ENCODE results near the gene MR1.
"Not testable (repeated sequence)": the region's sequence is repeated elsewhere in the genome, so short reads cannot be mapped to it uniquely, and the experiment has no call there.

The MR1 gene

DNA sequence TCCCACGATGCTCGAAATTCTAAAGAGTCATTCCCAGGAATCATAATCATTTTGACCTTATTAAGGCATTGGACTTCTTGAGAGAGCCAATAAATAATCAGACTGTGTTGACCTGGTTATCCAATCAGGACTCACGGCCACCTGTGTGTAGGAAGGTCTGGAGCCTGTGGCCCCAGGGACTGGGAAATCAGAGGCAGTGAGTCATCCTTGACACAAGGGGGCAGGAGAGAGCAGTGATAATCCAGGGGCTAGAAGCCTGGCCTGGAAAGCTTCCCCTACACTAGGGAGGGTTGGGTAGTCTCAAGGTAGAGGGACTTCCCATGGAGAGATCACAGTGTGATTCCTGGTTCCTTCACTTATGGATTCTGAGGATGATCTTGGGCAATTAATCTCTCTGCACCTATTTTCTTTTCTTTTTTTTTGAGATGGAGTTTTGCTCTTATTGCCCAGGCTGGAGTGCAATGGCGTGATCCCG, 4.7 kb downstream of the MR1 start:
- 0 out of 2 replicates have a peak, but pooled peaks cover 6% of the 10 kb centered on the region for H3K79me2 ChIP-seq (ENCODE audit: insufficient read depth, low read depth)
- TF ChIP-seq, protein P1, sequence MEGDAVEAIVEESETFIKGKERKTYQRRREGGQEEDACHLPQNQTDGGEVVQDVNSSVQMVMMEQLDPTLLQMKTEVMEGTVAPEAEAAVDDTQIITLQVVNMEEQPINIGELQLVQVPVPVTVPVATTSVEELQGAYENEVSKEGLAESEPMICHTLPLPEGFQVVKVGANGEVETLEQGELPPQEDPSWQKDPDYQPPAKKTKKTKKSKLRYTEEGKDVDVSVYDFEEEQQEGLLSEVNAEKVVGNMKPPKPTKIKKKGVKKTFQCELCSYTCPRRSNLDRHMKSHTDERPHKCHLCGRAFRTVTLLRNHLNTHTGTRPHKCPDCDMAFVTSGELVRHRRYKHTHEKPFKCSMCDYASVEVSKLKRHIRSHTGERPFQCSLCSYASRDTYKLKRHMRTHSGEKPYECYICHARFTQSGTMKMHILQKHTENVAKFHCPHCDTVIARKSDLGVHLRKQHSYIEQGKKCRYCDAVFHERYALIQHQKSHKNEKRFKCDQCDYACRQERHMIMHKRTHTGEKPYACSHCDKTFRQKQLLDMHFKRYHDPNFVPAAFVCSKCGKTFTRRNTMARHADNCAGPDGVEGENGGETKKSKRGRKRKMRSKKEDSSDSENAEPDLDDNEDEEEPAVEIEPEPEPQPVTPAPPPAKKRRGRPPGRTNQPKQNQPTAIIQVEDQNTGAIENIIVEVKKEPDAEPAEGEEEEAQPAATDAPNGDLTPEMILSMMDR (conservative IDR thresholded peaks at IDR 0.05; ENCODE audit: low read depth, low read length): peak; percentile 93
- H3K36me3 ChIP-seq (ENCODE audit: insufficient read depth): no peaks in the 10 kb centered on the region
- H3K4me2 ChIP-seq: no peak overlapping the region
- no peak overlapping the region for H3K4me3 ChIP-seq (IDR thresholded peaks at IDR 0.05; ENCODE audit: insufficient read depth, low read depth, low read length)
- no peaks in the 10 kb centered on the region for H3K27me3 ChIP-seq (ENCODE audit: insufficient read depth, low read depth)
- H2AFZ ChIP-seq (ENCODE audit: low read depth): no peak overlapping the region
- no peak overlapping the region for H3K9ac ChIP-seq
- H3K27ac ChIP-seq: no peak overlapping the region
- H4K20me1 ChIP-seq (ENCODE audit: insufficient read depth): no peaks in the 10 kb centered on the region
- peaks cover 15% of the 10 kb centered on the region for H3K4me1 ChIP-seq (ENCODE audit: low read depth, poor library complexity, severe bottlenecking)

DNA sequence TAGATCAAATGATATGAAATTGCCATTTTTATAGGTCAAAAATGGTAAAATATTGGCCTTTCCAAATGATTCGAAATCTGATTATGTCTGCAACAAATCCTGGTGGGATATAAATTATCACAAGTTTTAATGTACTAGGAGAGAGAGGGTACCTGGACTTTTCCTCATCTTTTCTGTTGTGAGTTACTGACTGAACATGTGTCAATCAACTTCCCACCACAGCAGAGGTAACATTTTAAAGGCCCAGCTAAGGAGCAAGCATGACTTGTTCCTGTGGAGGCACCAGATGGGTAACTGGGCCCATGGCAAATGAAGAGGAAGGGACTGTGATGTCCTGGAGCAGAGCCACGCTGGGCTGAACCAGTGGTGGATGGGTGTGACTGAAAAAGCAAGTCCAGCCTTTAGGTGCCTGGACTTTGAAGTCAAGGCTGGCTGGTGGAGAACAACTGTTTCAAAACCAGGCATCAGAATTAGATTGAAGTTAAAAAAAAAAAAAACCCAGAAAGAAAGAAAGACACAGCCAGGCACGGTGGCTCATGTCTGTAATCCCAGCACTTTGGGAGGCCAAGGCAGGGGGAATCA, 6.6 kb downstream of the MR1 start:
- Histone ChIP-seq H4K20me1 (ENCODE audit: insufficient read depth) (no peaks in the 10 kb centered on the region), H3K27ac (no peak overlapping the region), H3K79me2 (ENCODE audit: insufficient read depth, low read depth) (no peaks in the 10 kb centered on the region), H2AFZ (ENCODE audit: low read depth) (no peak overlapping the region), H3K36me3 (ENCODE audit: insufficient read depth) (no peaks in the 10 kb centered on the region), H3K27me3 (ENCODE audit: insufficient read depth, low read depth) (no peaks in the 10 kb centered on the region), H3K4me1 (ENCODE audit: low read depth, poor library complexity, severe bottlenecking) (peaks cover 5% of the 10 kb centered on the region), H3K9ac (no peak overlapping the region), H3K4me3 (IDR thresholded peaks at IDR 0.05; ENCODE audit: insufficient read depth, low read depth, low read length) (no peak overlapping the region), H3K4me2 (no peak overlapping the region)
- TF ChIP-seq, protein P1 (conservative IDR thresholded peaks at IDR 0.05; ENCODE audit: low read depth, low read length): no peak

DNA sequence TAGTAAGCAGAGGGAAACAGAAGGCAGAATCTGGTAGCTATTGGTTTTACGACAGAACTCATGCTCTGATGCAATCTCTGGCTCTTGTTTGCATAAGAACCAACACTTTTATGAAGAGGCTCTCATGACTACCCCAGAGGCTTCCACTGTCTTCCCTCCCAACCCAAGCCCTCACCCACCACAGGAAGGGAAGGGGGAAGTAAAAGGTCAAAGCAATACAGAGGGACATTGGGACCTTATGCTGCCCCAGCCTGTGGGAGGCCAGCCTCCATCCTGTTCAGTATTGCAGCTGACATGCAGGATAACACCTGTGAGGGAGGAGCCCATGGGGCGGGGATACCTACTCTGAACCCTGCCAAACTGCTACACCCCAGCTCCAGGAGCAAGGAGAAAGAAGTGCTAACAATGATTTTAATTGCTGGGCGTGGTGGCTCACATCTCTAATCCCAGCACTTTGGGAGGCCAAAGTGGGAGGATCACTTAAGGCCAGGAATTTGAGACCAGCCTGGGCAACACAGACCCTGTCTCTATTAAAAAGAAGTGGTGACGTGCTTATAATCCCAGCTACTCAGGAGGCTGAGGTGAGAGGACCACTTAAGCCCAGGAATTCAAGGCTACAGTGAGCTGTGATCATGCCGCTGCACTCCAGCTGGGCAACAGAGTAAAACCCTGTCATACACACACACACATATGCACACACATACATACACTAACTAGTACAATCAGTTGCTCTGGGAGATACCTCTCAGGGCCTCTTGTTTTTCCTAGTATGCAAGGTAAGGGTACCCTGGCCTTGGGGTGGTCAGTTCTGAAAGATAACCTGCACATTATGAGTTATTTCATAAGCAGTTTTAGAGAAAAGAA, 9.5 kb downstream of the MR1 start:
- Histone ChIP-seq H4K20me1 (ENCODE audit: insufficient read depth) (no peaks in the 10 kb centered on the region), H3K4me1 (ENCODE audit: low read depth, poor library complexity, severe bottlenecking) (peaks cover 5% of the 10 kb centered on the region), H3K27ac (no peak overlapping the region), H3K4me2 (no peak overlapping the region), H3K36me3 (ENCODE audit: insufficient read depth) (no peaks in the 10 kb centered on the region), H3K27me3 (ENCODE audit: insufficient read depth, low read depth) (no peaks in the 10 kb centered on the region), H3K4me3 (IDR thresholded peaks at IDR 0.05; ENCODE audit: insufficient read depth, low read depth, low read length) (no peak overlapping the region), H2AFZ (ENCODE audit: low read depth) (no peak overlapping the region), H3K79me2 (ENCODE audit: insufficient read depth, low read depth) (no peaks in the 10 kb centered on the region), H3K9ac (no peak overlapping the region)
- TF ChIP-seq, protein P1 (conservative IDR thresholded peaks at IDR 0.05; ENCODE audit: low read depth, low read length): no peak

DNA sequence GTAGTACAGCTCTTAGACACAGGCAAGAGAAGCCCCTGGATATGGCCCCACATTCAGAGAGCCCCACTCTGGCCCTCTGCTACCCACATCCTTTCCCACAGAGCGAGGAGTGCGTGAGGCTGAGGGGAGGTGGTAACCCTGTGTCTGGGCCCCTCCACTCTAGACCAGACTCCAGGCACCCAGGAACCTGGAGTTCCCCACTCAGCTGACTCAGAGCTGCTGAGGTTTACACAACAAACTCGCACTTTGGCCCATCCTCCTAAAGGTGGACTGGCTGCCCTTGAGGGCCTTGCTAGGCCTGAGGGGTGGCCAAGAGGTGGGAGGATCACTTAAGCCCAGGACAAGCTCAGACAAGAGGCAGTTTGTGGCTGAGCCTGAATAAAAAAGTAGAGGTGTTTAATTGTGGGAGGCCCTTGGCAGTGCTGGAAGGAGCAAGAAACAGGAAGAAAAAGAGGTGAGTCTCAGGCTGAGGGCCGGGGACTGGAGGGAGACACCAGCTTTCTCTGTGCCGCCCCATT, 10.7 kb downstream of the MR1 start:
- H3K9ac ChIP-seq: no peak overlapping the region
- H3K79me2 ChIP-seq (ENCODE audit: insufficient read depth, low read depth): no peaks in the 10 kb centered on the region
- H2AFZ ChIP-seq (ENCODE audit: low read depth): no peak overlapping the region

DNA sequence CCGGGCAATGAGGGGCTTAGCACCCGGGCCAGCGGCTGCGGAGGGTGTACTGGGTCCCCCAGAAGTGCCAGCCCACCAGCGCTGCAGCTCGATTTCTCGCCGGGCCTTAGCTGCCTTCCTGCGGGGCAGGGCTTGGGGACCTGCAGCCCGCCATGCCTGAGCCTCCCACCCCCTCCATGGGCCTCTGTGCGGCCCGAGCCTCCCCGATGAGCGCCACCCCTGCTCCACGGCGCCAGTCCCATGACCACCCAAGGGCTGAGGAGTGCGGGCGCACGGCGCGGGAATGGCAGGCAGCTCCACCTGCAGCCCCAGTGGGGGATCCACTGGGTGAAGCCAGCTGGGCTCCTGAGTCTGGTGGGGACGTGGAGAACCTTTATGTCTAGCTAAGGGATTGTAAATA, 12.2 kb downstream of the MR1 start:
- H4K20me1 ChIP-seq (ENCODE audit: insufficient read depth); H3K27ac ChIP-seq; H2AFZ ChIP-seq (ENCODE audit: low read depth); H3K27me3 ChIP-seq (ENCODE audit: insufficient read depth, low read depth); H3K4me3 ChIP-seq (IDR thresholded peaks at IDR 0.05; ENCODE audit: insufficient read depth, low read depth, low read length); H3K79me2 ChIP-seq (ENCODE audit: insufficient read depth, low read depth); H3K9ac ChIP-seq; H3K4me2 ChIP-seq; H3K4me1 ChIP-seq (ENCODE audit: low read depth, poor library complexity, severe bottlenecking); H3K36me3 ChIP-seq (ENCODE audit: insufficient read depth): not testable (repeated sequence)

More for the DNA sequence above, 10.7 kb downstream of the MR1 start:
- TF ChIP-seq, protein P1 (conservative IDR thresholded peaks at IDR 0.05; ENCODE audit: low read depth, low read length): no peak
- Histone ChIP-seq H3K4me1 (ENCODE audit: low read depth, poor library complexity, severe bottlenecking) (peaks cover 5% of the 10 kb centered on the region), H3K36me3 (ENCODE audit: insufficient read depth) (no peaks in the 10 kb centered on the region), H3K27me3 (ENCODE audit: insufficient read depth, low read depth) (no peaks in the 10 kb centered on the region), H3K4me3 (IDR thresholded peaks at IDR 0.05; ENCODE audit: insufficient read depth, low read depth, low read length) (no peak overlapping the region), H4K20me1 (ENCODE audit: insufficient read depth) (no peaks in the 10 kb centered on the region), H3K4me2 (no peak overlapping the region), H3K27ac (no peak overlapping the region)
